Amniotic epithelial cell (primary cell): Measurements from ENCODE around the gene PDSS2.
A peak's percentile ranks its signal among the peaks of the same experiment; 100 is the strongest.
"Not testable (repeated sequence)": the region's sequence is repeated elsewhere in the genome, so short reads cannot be mapped to it uniquely, and the experiment has no call there.

Experiments used
- DNase-seq: peaks from one replicate; pipeline ENCODE4 v3.0.0-alpha.2; 2010; ENCODE audit warnings: low read depth

PDSS2 gene

DNA sequence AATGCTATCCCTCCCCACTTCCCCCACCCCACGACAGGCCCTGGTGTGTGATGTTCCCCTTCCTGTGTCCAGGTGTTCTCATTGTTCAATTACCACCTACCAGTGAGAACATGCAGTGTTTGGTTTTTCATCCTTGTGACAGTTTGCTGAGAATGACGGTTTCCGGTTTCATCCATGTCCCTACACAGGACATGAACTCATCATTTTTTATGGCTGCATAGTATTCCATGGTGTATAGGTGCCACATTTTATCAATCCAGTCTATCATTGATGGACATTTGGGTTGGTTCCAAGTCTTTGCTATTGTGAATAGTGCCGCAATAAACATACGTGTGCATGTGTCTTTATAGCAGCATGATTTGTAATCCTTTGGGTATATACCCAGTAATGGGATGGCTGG is 295.1 kb downstream of the PDSS2 start:
- not testable (repeated sequence) for DNase-seq

DNA sequence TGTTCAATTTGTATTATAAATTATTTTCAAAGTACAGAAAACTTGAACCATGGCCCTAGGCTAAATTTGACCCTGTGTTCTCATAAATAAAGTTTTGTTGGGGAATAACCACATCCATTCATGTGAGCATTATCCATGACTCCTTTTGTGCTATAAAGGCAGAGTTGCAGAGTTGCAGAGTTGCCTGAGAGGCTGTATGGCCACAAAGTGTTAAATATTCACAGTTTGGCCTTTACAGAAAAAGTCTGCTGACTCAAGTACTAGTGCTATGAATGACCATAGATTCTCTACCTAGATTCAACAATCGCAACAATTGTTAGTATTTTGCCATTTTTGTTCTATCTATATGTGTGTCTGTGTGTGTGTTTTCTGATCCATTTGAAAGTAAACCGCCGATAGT is 297.8 kb downstream of the PDSS2 start:
- DNase-seq: no peak

DNA sequence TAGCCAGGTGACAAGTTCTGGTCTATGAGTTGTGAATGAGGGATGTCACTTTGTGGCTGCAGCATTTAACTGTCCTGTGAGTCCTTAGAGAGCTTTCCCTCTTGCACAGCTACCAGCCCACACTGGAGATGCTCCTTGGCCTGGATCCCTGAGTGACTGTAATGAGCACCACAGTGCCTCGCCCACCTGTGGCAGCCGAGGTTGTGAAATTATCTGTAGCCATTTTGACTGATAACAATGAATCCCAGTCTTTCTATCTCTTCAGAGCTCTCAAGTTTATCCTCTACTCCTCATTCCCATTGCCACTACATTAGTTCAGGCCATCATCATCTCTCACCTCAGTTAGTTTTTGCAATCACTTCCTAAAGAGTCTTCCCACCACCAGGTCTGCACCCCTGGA is 302.7 kb downstream of the PDSS2 start:
- no peak for DNase-seq

DNA sequence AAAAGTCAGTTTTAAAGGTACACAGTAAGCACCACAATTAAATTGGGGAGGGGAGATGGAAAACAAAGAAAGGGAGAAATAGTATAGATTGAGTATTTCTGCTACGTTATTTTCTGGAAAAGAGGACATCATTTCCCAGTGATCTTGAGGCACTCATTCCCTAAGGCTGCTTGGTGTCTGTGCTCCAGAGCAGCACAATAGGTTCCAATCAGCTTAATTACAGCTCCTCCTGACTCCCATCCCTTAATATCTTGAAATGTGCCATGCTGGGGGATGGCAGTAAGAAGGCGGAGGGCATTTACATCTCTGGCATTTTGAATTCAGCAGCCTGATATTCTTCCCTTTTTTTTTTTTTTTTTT is 304.6 kb downstream of the PDSS2 start:
- no peak for DNase-seq

DNA sequence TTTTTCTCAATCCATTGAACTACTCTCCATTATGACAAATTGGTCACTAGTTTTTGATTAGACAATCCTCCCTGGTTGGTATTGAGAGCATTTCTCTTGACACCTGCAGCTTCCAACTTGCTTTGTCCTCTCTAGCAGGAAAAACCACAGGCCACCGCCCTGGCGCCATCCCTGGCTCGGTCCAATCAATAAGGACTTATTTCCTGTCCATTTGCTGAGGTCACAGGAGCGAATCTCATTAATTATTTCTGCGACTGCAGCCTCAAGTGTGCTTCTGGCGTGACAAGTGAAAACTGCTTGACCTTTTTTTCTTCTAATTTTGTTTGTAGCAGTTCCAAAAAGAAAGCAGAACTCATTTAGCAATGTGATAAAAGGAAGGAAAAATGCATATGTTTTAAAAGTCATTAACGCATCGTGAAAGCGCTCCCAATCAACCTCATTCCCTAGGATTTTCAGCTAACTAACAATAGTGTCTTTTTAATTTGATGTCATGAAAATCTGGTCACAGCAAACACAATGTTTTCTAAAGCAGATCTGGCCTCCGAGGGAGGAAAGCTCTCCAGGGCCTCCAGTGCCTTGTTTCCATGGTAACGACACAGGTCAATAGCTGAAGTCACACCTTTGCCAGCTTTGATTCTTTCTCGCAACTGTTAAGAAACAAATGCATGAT is 305.1 kb downstream of the PDSS2 start:
- no peak for DNase-seq

DNA sequence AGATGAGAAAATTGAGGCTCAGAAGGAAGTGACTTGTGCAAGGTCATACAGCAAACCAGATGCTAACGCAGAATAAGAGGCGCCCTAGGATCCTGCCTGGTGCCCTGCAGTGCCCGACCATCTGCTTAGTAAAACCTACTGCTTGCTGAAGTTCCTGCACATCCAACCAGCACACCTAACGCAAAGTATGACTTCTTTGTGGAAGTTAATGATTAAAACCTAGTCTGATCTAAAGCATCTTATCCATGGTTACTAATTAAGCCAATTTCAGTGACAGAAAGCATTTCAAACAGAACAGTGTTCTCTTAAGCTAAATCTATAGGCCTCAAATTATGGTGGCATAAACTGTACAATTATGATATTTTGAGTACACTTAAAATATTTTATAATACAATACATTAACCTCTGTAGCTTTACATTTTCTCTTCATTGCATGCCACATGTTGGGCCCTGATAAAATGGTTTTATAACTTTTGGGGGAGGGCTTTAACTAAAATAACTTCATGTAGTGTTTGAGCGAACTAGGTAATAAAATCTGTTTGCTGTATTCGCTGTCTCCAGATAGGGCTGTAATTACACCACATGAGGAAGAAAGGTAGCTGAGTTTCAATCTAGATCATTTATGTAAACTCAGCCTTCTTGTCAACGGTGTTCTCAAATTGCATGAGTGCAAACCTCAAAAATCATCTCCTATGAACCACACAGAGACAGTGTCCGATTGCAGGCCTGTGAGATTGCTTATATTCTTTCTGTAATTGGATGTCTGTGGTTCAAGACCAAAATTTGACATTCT is 306.5 kb downstream of the PDSS2 start:
- DNase-seq: no peak

DNA sequence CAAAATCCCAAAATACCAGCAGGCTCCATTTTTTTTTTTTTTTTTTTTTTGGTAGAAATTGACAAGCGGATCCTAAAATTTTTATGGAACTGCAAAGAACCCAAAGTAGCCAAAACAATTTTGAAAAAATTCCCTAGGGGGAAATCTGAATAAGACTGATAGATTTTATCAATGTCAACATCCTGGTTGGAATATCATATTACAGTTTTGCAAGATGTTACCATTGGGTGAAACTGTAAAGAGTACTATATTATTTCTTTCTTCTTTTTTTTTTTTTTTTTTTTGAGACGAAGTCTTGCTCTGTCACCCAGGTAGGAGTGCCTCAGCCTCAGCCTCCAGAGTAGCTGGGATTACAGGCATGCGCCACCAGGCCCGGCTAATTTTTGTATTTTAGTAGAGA is 314.7 kb downstream of the PDSS2 start:
- DNase-seq: no peak

DNA sequence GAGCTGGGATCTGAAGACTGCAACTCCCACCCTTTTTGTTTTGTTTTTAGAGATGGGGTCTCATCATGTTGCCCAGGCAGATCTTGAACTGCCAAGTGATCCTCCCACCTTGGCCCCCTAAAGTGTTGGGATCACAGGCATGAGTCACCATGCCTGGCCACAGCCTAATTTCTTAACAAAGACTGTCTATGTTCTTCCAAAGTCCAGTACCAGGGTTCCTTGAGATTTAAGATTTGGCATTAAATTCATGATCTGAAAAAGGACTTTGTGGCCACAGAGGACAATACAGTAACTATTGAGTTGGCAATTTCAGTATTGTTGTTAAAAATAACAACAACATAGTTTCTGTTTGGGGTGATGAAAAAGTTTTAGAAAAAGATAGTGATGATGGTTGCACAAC is 315.4 kb downstream of the PDSS2 start:
- DNase-seq: no peak

DNA sequence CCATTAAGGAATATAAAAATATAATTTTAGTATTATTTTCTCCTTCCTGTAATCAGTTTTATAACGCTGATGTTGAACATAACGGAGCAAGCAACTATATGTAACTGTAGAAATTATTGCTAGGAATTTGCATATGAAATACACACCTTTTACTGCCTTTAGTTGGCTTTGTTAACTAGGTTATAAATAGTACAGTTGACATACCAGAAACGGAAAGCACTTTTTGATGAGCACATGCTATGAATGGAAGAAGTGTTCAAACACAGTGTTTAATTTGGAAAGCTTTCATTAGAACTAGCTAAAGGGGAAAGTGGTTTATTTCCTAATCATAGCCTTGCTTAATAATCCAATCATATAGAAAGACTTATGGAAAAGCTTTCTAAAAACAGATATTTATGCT is 318.8 kb downstream of the PDSS2 start:
- DNase-seq: no peak

DNA sequence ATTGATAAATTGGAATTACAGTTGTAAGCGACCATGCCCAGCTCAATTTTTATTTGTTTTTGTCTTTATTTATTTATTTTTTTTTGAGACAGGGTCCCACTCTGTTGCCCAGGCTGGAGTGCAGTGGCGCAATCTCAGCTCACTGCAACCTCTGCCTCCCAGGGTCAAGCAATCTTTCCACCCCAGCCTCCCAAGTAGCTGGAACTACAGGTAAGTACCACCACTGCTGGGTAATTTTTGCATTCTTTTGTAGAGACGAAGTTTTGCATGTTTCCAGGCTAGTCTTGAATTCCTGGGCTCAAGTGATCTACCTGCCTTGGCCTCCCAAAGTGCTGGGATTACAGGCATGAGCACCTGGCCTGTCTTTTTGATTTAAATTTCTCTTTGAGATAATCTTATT is 323.0 kb downstream of the PDSS2 start:
- not testable (repeated sequence) for DNase-seq

DNA sequence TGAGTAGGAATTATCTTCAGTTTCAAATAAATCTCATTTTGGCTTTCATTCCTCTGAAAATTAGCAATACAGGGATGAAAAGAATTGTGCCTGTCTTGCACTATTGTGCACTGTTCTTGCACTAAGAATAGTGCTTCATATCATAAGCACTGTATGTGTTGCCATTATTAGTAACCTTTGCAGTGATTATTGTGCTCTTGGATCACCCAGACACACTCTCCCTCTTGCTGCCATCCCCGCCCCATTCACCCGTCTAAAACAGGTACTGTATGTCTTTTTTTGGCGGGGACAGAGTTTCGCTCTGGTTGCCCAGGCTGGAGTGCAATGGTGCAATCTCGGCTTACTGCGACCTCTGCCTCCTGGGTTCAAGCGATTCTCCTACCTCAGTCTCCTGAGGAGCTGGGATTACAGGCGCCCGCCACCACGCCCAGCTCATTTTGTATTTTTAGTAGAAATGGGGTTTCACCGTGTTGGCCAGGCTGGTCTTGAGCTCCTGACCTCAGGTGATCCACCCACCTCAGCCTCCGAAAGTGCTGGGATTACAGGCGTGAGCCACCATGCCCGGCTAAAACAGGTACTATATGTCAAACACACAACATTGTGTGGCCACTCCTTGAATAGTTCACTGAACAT is 324.2 kb downstream of the PDSS2 start:
- not testable (repeated sequence) for DNase-seq

DNA sequence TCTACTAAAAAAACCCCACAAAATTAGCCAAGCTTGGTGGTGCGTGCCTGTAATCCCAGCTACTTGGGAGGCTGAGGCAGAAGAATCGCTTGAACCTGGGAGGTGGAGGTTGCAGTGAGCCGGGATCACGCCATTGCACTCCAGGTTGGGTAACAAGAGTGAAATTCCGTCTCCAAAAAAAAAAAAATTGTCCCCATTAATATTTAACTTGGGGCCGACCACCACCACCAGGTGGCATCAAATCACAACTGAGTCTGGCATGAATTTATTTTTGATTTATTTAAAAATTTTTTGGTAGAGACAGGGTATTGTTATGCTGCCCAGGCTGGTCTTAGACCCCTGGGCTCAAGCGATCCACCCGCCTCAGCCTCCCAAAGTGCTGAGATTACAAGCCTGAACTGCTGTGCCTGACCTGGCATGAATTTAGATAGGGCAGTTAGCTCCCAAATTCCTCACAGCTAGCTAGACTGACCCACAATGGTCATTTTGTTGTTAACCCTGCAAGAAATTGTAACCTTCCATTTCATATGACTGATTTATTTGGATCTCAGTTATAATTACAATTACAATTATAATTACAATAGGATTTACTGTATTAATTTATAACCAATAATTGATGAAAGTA is 326.9 kb downstream of the PDSS2 start:
- no peak for DNase-seq

DNA sequence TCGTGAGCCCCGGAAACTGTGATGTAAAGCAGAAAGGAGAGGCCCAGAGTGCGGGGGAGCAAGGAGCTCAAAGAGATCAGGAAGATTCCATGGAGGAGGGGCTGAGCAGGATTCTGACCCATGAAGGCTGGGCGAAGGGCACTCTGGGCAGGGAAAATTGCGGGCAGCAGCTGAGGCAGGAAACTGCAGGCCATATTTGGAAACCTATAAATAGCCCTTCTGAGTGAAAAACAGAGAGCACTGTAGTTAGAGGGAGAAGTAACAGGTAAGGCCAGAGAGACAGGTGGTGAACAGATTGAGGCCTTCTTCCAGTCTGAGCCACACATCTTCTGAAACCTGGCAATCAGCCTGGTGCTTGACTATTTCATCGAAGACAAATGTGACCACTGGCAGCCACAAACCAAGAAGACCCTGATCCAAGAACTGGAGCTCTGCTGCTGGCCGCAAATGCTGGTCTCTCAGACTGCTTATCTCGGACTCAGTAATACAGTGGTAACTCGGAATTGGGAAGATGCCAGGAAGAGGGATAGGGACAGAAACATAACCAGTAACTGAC is 329.9 kb downstream of the PDSS2 start:
- DNase-seq: peak; percentile 56

DNA sequence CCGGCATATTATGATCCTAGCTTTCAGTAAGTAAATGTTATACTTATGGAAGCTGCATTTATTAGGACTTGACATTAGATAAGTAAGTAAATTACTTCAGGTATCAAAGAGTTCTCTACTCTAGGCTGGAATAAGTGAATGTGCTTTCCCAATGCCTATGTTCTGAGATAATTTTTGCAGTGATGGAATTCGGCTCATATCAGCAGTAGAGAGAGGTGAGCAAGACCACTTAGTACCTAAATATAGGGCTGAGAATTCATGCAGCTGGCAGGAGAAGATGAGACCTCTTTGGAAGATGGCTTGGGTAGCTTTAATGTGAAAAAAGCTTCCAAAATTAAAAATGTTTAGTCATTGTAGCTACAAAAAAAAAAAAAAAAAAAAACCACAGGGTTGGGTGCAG is 330.8 kb downstream of the PDSS2 start:
- no peak for DNase-seq

DNA sequence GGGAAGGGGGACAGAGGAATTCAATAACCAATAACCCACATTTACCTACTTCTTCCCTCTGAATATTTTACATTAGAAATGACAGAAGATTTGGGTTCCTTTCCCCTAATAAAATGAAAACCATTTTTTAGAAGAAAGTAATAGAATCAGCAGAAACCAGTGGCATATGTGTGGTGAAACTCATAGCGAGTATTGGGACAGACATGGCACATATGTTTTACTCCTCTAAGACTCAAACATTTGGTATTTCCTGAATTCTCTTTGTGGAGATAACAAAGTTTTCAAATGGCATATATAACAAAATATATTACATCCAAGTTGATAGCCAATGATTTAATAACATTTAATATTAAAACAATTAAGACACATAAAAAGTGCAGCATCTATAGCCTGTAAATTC is 331.2 kb downstream of the PDSS2 start:
- DNase-seq: peak; percentile 64

DNA sequence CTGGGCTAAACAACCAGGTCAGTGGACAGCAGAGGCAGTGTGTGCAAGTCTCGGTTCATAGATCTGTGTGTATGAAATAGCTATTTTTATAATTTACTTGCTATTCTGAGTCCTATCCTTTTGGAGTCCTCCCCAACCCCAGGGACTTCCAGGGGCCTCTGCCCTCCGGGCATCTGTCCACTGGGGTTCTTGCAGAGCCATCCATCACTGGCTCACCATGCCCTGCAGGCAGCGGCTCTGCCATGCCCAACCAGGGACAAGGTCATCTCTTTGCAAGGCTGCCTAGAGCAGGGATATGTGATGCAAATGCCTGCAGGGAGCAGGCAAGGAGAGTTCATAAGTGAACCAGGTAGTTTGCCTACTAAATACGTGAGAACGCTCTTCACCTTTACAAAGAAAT is 333.6 kb downstream of the PDSS2 start:
- no peak for DNase-seq

DNA sequence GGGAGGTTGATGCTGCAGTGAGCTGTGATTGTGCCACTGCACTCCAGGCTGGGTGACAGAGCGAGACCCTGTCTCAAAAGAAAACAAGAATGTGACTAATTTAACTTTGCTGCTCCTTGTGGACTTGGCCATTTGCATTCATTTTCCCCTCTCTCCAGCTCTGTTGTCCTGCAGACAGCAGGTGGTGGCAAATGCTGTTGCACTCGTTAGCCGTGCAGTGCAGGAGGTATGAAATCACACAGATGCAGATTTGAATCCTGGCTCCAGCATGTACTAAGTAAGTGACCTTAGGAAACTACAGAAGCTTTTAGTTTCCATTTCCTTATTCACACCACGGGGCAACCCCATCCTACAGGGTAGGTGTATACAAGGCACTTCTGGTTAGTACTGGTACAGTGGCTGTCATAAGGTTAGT is 334.4 kb downstream of the PDSS2 start:
- DNase-seq: no peak

DNA sequence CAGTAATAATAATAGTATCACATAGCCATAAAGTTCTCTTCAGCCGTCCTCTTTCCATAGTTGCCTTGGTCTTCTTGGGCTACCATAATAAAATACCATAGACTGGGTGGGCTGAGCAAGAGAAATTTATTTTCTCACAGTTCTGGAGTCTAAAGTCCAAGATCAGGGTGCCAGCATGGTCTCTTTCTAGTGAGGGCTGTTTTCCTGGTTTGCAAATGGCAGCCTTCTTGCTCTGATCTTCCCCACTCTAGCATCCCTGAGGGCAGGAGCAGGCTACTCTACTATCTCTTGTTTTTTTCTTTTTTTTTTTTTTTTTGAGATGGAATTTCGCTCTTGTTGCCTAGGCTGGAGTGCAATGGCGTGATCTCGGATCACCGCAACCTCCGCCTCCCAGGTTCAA is 335.9 kb downstream of the PDSS2 start:
- no peak for DNase-seq

DNA sequence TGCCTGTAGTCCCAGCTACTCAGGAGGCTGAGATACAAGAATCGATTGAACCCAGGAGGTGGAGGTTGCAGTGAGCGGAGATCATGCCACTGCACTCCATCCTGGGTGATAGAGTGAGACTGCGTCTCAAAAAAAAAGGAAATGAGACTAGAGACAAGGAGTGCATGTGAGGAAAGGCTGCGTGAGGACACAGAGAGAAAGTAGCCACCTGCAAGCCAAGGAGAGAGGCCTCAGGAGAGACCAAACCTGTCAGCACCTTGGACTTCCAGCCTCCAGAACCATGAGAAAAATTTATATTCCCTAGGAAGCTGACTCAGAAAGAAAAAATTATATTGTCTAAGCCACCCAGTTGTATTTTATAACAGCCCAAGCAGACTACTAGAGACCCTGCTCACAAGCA is 336.6 kb downstream of the PDSS2 start:
- no peak for DNase-seq

DNA sequence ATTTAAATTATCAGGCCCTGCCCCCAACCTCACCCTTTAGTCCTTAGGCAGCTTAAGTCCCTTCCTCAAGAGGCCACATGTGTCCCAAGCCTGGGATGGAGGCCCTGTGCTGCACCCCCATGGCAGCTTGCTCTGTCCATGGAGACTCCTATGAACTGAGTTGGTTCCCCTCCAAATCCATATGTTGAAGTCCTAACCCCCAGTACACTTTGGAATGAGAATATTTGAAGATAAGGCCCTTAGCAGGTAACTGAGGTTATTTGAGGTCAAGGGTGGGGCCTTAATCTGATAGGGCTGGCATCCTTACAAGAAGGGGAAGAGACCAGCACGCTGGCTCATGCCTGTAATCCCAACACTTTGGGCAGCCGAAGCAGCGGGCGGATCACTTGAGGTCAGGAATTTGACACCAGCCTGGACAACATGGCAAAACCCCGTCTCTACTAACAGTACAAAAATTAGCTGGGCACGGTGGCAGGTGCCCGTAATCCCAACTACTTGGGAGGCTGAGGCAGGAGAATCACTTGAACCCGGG is 337.3 kb downstream of the PDSS2 start:
- no peak for DNase-seq

DNA sequence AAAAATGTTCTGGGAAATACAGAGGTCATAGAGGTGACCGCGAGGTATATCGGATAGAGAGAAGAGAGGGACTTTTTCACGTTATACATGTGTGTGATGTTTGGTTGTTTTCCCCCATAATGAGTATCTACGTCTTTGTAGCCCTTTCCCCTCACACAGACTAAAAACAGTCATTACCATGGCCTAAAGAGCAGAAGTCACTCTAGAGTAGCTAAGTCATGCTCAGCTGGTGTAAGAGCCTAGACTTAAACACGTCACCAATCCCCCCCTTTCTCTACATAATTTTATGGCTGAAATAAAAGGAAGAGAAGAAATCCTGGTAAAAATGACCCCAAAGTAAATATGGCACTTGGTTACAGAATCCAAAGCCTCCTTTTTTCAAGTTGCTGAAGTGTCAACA is 338.1 kb downstream of the PDSS2 start:
- DNase-seq: no peak

DNA sequence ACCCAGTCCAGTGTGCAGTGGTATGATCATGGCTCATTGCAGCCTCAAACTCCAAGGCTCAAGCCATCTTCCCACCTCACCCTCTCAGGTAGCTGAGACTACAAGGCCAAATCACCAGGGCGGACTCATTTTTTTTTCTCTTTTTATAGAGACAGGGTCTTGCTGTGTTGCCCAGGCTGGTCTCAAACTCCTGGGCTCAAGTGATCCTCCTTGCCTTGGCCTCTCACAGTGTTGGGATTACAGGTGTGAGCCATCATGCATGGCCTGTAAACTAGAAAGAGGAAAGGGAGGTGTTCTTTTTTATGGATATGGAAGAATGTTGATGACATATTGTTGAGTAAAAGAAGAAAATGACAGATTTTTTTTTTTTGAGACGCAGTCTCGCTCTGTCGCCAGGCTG is 339.0 kb downstream of the PDSS2 start:
- no peak for DNase-seq
